ENCODE data around the gene NIFK.
"Not testable (repeated sequence)": the region's sequence is repeated elsewhere in the genome, so short reads cannot be mapped to it uniquely, and the experiment has no call there.

Gene NIFK

DNA sequence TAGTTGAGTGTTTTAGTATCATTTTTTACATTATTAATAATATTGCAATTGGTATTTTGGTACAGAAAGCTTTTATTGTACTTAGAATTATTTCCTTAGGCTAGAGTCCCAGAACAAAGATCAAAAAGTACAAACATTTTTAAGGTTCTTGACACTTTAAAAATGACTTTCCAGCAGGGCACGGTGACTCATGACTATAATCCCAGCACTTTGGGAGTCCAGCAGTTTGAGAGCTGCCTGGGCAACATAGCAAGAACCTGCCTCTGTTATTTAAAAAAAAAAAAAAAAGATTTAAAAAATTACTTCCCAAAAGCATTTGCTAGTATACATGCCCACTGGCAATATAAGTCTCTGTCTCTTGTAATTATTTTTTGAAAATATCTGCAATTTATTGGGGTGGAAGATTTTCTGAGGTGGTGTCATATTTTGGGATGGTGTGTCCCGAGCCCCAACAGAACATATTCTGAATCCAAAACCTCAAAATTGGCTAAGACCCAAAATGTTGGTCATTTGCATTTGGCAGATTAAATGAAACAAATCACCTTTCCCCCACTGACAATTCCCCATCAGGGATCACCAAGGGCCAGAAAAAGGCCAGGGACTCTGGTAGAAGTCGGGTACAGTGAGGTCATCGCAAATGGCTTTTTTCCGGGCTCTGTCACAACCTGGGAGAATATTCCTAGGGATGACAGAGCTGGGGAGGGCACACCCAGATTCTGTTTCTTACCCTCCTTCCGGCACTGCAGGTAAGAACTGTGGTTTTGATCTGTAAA lies 42.1 kb downstream of the NIFK start:
- DNase-seq (ENCODE audit: low read depth), result no peak

DNA sequence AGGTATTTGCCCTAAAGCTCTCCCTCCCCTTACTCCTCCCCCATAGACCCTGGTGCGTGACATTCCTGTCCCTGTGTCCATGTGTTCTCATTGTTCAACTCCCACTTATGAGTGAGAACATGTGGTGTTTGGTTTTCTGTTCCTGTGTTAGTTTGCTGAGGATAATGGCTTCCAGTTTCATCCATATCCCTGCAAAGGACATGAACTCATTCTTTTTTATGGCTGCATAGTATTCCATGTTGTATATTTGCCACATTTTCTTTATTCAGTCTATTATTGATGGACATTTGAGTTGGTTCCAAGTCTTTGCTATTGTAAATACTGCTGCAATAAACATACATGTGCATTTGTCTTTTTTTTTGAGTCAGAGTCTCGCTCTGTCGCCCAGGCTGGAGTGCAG lies 46.1 kb downstream of the NIFK start:
- DNase-seq (ENCODE audit: low read depth), result not testable (repeated sequence)

DNA sequence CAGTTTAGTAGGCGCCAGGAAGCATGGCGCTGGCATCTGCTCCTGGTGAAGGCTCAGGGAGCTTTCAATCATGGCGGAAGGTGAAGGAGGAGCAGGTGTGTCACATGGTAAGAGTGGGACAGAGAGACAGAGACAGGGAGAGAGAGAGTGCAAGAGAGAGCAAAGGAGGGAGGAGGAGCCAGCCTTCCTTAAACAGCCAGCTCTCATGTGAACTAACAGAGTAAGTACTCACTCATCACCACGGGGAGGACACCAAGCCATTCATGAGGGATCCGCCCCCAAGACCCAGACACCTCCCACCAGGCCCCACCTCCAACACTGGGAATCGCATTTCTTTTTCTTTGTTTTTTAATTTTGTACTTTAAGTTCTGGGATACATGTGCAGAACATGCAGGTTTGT lies 46.6 kb downstream of the NIFK start:
- no peak for DNase-seq (ENCODE audit: low read depth)

DNA sequence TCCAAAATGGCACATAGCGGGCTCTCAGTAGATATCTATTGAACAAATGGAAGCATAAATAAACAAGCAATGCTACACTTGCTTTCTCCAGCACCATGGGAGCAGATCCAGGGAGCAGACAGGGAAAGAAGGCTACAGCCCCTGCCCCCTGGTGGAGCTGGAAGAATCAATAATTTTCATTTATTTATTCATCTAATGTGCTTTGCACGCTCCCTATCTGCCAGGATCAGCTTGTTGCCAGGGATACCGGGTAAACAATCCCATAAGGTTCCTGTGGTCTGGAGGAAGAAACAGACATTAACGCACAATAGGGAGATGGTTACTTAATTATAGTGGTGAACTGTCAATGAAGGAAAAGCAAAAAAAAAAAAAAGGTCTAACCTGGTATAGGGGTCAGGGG lies 47.3 kb downstream of the NIFK start:
- DNase-seq (ENCODE audit: low read depth), result no peak

DNA sequence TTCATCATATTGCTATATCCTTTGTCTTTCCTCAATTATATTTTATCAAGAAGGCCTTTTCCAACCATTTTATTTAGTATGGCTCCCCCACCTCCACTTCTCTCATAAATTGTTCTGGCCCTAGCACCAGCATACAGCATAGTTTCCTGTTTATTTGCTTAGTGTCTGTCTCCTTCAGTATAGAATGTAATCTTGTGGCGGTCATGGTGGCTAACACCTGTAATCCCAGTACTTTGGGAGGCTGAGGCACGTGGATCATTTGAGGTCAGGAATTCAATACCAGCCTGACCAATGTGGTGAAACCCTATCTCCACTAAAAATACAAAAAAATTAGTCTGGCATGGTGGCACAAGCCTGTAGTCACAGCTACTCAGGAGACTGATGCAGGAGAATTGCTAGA lies 47.9 kb downstream of the NIFK start:
- no peak for DNase-seq (ENCODE audit: low read depth)

DNA sequence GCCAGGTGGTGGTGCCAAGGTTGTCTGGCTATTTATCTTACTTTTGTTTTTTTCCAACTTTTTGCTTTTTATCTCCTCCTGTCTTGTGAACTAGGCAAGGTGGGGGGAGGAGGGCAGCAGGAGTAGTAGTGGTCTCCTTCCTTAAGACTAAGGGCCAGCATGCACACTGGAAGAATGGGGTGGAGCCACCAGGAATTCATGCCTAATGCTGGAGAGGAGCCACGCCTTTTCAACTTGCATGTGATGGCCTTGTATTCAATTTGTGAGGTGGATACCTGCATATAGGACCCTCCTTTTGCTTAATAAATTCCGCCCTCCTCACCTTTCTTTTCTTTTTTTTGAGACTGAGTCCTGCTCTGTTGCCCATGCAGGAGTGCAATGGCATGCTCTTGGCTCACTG lies 49.8 kb downstream of the NIFK start:
- no peak for DNase-seq (ENCODE audit: low read depth)

DNA sequence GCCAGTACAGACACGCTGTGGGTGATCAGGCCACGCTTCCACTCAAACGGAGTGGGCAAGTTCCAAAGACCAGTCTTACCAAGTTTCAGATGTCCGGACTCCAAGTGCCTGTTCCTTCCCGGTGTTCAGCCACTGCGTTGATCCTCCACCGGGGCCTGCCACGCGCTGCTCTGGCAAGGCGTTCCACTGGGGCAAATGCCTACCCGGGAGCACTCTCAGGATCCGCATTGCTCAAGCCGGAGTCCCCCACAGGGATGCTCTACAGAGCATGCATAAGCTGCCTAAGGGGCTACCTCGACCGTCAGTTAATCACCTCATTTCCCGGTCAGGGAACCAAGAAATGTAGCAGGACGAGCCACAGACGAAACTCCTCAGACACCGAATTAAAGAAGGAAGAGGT lies 50.5 kb downstream of the NIFK start:
- no peak for DNase-seq (ENCODE audit: low read depth)

DNA sequence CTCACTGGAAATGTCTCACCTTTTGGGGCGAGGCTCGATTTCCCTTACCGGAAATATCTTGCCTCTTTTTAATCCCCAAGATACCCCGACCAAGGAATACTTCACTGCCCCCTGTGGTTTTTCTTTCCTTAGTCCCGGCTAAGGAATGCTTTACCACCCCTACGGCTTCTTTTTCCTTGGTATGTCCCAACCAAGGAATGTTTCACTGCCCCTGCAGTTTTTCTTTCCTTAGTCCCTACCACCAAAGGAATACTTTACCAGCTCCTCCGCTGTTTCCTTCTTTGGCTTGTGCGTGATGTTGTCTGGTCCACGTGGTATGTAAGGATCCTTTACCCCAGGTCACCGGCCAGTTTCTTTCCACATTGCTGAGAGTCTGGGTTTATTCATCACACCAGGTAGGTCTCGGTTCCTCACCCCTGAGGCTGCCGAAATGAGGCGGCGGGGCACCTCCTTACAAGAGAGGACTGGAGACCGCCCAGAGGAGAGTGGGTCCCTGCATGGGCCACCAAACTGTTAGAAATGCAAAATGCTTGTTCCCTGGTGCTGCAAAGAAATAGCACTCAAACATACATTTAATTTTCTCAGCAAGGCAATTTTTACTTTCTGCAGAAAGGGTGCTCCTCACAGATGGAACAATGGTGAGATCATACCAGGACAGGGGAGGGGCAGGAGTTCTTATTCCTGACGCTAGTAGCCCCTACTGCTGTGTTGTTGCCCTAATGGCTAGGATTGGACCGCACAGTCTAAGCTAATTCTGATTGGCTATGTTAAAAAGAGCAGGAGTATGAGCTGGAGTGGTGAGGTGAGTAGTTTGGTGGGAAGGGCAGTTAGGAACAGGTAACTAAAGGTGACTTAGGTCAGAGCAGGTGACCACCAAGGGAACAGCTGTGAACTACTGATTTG lies 54.0 kb downstream of the NIFK start:
- no peak for DNase-seq (ENCODE audit: low read depth)

DNA sequence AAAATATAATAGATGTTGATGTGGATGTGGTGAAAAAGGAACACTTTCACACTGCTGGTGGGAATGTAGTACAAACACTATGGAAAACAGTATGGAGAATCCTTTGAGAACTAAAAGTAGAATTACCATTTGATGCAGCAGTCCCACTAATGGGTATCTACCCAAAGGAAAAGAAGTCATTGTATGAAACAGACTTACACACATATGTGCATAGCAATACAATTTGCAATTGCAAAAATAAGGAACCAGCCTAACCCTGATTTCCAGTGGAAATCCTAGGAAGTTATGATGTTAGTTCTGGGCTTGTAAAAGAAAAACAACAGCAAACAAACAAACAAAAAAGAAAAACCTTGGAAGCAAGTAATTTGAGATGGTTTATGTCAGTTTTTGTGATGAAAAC lies 58.8 kb downstream of the NIFK start:
- no peak for DNase-seq (ENCODE audit: low read depth)

Data from stimulated activated CD8-positive, alpha-beta memory T cell treated with anti-CD3 and anti-CD28 coated beads, Interleukin-15, amount 100 ng/mL, for 1 hour (primary cell).